GM12873 (cell line): Measurements from ENCODE around the gene TNKS2.

Source experiments
- TF ChIP-seq, protein P1 (sequence below): IDR thresholded peaks from 2 replicates; pipeline ENCODE4 v1.5.1; 2012; ENCODE audit warnings: low read depth, mild to moderate bottlenecking, moderate library complexity, low read length, control low read depth; ENCODE audit not compliant: insufficient read depth; ENCODE audit errors: missing control alignments

TNKS2 gene

GRCh38 chr10:91797874-91798648 is at the start of gene TNKS2:
TNKS2 (plus strand) TSS chr10:91798426; CDS start chr10:91798691, 265 bp downstream.
- TF ChIP-seq, protein P1, sequence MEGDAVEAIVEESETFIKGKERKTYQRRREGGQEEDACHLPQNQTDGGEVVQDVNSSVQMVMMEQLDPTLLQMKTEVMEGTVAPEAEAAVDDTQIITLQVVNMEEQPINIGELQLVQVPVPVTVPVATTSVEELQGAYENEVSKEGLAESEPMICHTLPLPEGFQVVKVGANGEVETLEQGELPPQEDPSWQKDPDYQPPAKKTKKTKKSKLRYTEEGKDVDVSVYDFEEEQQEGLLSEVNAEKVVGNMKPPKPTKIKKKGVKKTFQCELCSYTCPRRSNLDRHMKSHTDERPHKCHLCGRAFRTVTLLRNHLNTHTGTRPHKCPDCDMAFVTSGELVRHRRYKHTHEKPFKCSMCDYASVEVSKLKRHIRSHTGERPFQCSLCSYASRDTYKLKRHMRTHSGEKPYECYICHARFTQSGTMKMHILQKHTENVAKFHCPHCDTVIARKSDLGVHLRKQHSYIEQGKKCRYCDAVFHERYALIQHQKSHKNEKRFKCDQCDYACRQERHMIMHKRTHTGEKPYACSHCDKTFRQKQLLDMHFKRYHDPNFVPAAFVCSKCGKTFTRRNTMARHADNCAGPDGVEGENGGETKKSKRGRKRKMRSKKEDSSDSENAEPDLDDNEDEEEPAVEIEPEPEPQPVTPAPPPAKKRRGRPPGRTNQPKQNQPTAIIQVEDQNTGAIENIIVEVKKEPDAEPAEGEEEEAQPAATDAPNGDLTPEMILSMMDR = no peak

DNA sequence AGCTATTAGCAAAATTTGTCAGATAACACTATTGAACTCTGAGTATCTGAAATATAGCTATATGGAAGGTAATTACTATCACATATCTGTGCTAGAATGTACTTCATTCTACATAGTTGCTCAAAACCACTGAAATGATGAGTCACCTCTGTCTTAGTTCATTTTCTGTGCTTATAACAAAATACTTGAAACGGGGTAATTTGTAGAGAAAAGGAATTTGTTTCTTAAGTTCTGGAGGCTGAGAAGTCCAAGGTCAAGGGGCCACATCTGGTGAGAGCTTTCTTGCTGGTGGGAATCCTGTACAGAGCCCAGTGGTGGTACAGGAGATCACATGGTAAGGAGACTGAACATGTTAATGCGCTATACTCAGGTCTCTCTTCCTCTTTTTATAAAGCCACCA is 41.9 kb upstream of the TNKS2 start:
- TF ChIP-seq, protein P1 = no peak

- TF ChIP-seq, protein P1 = peak; percentile 50
These were observed 39.7 kb upstream of the TNKS2 start for GRCh38 chr10:91758303-91759146.

GRCh38 chr10:91759581-91759986 is 38.6 kb upstream of the TNKS2 start:
- TF ChIP-seq, protein P1 = no peak

DNA sequence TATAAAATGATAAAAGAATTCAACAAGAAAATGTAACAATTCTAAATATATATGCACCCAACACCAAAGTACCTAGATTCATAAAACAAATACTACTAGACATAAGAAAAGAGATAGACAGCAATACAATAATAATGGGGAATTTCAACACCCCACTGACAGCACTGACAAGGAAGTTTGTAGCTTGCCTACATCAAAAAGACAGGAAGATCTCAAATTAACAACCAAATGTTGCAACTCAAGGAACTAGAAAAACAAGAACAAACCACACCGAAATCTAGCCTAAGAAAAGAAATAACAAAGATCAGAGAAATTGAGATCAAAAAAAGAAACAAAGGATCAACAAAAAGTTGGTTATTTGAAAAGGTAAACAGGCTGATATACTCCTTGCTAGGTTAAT is 36.5 kb upstream of the TNKS2 start:
- TF ChIP-seq, protein P1 = no peak

DNA sequence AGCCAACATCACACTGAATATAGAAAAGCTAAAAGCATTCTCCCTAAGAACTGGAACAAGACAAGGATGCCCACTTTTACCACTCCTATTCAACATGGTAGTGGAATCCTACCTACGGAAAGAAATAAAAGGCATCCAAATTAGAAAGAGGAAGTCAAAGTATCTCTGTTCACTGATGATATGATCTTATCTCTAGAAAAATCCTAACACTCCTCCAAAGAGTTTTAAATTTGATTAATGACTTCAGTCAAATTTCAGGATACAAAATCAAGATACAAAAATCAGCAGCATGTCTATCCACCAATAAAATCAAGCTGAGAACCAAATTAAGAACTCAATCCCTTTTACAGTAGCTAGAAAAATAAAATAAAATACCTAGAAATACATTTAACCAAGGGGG is 35.3 kb upstream of the TNKS2 start:
- TF ChIP-seq, protein P1 = no peak

DNA sequence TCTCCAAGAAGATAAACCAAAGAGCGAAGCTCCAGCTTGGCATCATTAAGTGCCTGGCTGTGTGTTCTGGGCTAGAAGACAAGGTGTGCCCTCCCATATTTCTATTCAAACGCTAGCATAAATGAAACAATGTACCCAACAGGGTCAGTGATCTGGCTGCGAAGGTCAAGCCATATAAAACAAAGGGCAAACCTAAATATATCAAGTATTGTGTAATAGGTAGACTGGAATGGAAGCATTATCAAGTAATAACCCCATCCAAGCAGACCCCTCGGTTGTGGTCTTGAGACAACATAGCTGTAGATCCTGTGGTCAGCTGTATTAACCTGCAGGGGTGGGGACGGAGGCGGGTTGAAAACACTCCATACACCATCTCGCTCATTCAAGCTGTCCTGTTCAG is 31.6 kb upstream of the TNKS2 start:
- TF ChIP-seq, protein P1 = no peak
